Transverse colon (tissue), 4 donors: ENCODE measurements around the gene TAS2R46.

Source experiments
- EP300 ChIP-seq: sonication (generic); formaldehyde crosslinking; IDR thresholded peaks from one replicate; pipeline ENCODE4 v1.6.1; 2017; ENCODE audit warnings: antibody characterized with exemption, low read depth
- POLR2A ChIP-seq: fragments of 450-650 bp; IDR thresholded peaks from one replicate; pipeline ENCODE4 v1.6.1; 2016; ENCODE audit warnings: antibody characterized with exemption, mild to moderate bottlenecking, moderate library complexity
- POLR2AphosphoS5 ChIP-seq, 3 donors: sonication (generic); formaldehyde crosslinking; IDR thresholded peaks; one replicate each; pipeline ENCODE4 v1.6.1; 2016; ENCODE audit warnings: antibody characterized with exemption in 3 of 3
- TF ChIP-seq, protein P1 (sequence below), 5 experiments: fragments of 200-600 bp in 3 of 5; fragments of 450-650 bp in 2 of 5; sonication (generic) in 3 of 5; IDR thresholded peaks; 1 replicate in 2 of 5; 2 replicates in 3 of 5; pipeline ENCODE4 v1.5.1; 2016 to 2017; ENCODE audit warnings: antibody characterized with exemption in 5 of 5, inconsistent platforms in 3 of 5, mild to moderate bottlenecking in 2 of 5, moderate library complexity in 1 of 5

DNA sequence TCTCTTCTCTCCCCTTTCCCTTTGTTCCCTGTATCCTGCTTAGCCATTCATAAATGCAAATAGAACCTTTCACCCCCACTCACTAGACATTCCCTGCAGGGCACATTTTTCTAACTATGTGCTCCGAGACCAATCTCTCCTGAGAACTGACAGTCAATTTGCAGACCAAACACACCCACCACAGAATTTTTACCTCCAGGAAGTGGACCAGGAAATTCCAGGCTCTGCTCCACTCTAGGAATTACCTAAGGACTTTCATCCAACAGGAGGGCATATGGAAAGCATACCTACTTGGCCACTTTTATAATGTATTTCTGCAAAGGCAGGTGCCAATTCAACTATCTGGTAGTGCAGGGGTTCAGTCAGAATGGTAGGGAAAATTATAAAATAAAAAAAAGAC is 8.9 kb upstream of the TAS2R46 start:
- TF ChIP-seq, protein P1, sequence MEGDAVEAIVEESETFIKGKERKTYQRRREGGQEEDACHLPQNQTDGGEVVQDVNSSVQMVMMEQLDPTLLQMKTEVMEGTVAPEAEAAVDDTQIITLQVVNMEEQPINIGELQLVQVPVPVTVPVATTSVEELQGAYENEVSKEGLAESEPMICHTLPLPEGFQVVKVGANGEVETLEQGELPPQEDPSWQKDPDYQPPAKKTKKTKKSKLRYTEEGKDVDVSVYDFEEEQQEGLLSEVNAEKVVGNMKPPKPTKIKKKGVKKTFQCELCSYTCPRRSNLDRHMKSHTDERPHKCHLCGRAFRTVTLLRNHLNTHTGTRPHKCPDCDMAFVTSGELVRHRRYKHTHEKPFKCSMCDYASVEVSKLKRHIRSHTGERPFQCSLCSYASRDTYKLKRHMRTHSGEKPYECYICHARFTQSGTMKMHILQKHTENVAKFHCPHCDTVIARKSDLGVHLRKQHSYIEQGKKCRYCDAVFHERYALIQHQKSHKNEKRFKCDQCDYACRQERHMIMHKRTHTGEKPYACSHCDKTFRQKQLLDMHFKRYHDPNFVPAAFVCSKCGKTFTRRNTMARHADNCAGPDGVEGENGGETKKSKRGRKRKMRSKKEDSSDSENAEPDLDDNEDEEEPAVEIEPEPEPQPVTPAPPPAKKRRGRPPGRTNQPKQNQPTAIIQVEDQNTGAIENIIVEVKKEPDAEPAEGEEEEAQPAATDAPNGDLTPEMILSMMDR (IDR thresholded peaks at IDR 0.05) = no peak
- TF ChIP-seq POLR2AphosphoS5 (IDR thresholded peaks at IDR 0.05) (no peak), POLR2A (no peak), EP300 (no peak)
